GM19099 (cell line): Measurements from ENCODE around the gene MSI2.

Experiments used
- POLR2A ChIP-seq: IDR thresholded peaks from 3 replicates; pipeline ENCODE4 v1.6.1; 2011; ENCODE audit warnings: low read depth; ENCODE audit not compliant: insufficient read length; ENCODE audit errors: extremely low read depth

MSI2 gene

GRCh38 chr17:57694051-57694450 lies 437.7 kb downstream of the MSI2 start:
- no peak for TF ChIP-seq POLR2A

- no peak for TF ChIP-seq POLR2A
Measured at GRCh38 chr17:57696050-57696449, 439.7 kb downstream of the MSI2 start.

GRCh38 chr17:57697197-57697596 lies 440.9 kb downstream of the MSI2 start:
- no peak for TF ChIP-seq POLR2A

- TF ChIP-seq POLR2A, result no peak
Measured at GRCh38 chr17:57697891-57698711, 441.8 kb downstream of the MSI2 start.

GRCh38 chr17:57699751-57700219 lies 443.5 kb downstream of the MSI2 start:
- TF ChIP-seq POLR2A, result no peak

GRCh38 chr17:57701124-57701523 lies 444.8 kb downstream of the MSI2 start:
- no peak for TF ChIP-seq POLR2A

GRCh38 chr17:57703273-57703672 lies 446.9 kb downstream of the MSI2 start:
- TF ChIP-seq POLR2A, result no peak

GRCh38 chr17:57704448-57704847 lies 448.1 kb downstream of the MSI2 start:
- TF ChIP-seq POLR2A, result no peak

GRCh38 chr17:57705921-57706695 lies 449.8 kb downstream of the MSI2 start:
- no peak for TF ChIP-seq POLR2A

- no peak for TF ChIP-seq POLR2A
Measured at GRCh38 chr17:57706761-57707160, 450.4 kb downstream of the MSI2 start.

- TF ChIP-seq POLR2A, result no peak
Measured at GRCh38 chr17:57707892-57708291, 451.6 kb downstream of the MSI2 start.

GRCh38 chr17:57708410-57708809 lies 452.1 kb downstream of the MSI2 start:
- TF ChIP-seq POLR2A, result no peak

- TF ChIP-seq POLR2A, result no peak
Measured at GRCh38 chr17:57713140-57713539, 456.8 kb downstream of the MSI2 start.

GRCh38 chr17:57714665-57715180 lies 458.4 kb downstream of the MSI2 start:
- TF ChIP-seq POLR2A, result no peak

GRCh38 chr17:57715981-57716380 lies 459.7 kb downstream of the MSI2 start:
- no peak for TF ChIP-seq POLR2A

GRCh38 chr17:57718878-57719277 lies 462.6 kb downstream of the MSI2 start:
- no peak for TF ChIP-seq POLR2A

- no peak for TF ChIP-seq POLR2A
Measured at GRCh38 chr17:57720386-57721035, 464.2 kb downstream of the MSI2 start.
